GM19099 (cell line): ENCODE measurements around the gene MACROH2A2.

Source experiments
- POLR2A ChIP-seq: IDR thresholded peaks from 3 replicates; pipeline ENCODE4 v1.6.1; 2011; ENCODE audit warnings: low read depth; ENCODE audit not compliant: insufficient read length; ENCODE audit errors: extremely low read depth

The MACROH2A2 gene

GRCh38 chr10:70146489-70147258 is 94.0 kb downstream of the MACROH2A2 start, which contains the start of gene TYSND1:
TSS of gene TYSND1 (minus strand) at chr10:70146700. CDS start at chr10:70146586, 114 bp downstream.
- TF ChIP-seq POLR2A = peak; percentile 72

- no peak for TF ChIP-seq POLR2A
Measured at GRCh38 chr10:70147259-70147625, 94.6 kb downstream of the MACROH2A2 start.

GRCh38 chr10:70148516-70148915 is 95.9 kb downstream of the MACROH2A2 start:
- TF ChIP-seq POLR2A = no peak

- no peak for TF ChIP-seq POLR2A
Measured at GRCh38 chr10:70155255-70155838, 102.7 kb downstream of the MACROH2A2 start.

- TF ChIP-seq POLR2A = no peak
Measured at GRCh38 chr10:70158113-70158512, 105.5 kb downstream of the MACROH2A2 start.

GRCh38 chr10:70160798-70161197 is 108.2 kb downstream of the MACROH2A2 start:
- TF ChIP-seq POLR2A = no peak
